ENCODE measurements around the gene PPP2R2B.

Gene PPP2R2B

GRCh38 chr5:146778795-146779194 lies 99.8 kb downstream of the PPP2R2B start:
- no peak for DNase-seq

GRCh38 chr5:146778261-146778660 lies 100.3 kb downstream of the PPP2R2B start:
- DNase-seq: no peak

- DNase-seq: no peak
Measured at GRCh38 chr5:146772881-146773466, 105.6 kb downstream of the PPP2R2B start.

- DNase-seq: no peak
Measured at GRCh38 chr5:146770980-146771379, 107.6 kb downstream of the PPP2R2B start.

- no peak for DNase-seq
Measured at GRCh38 chr5:146770546-146770945, 108.0 kb downstream of the PPP2R2B start.

GRCh38 chr5:146767534-146767933 lies 111.0 kb downstream of the PPP2R2B start:
- DNase-seq: no peak

- no peak for DNase-seq
Measured at GRCh38 chr5:146766013-146766412, 112.5 kb downstream of the PPP2R2B start.

GRCh38 chr5:146765089-146765832 lies 113.3 kb downstream of the PPP2R2B start:
- no peak for DNase-seq

GRCh38 chr5:146762830-146763229 lies 115.7 kb downstream of the PPP2R2B start:
- DNase-seq: no peak

- DNase-seq: no peak
Measured at GRCh38 chr5:146761811-146762210, 116.7 kb downstream of the PPP2R2B start.

GRCh38 chr5:146758938-146759337 lies 119.6 kb downstream of the PPP2R2B start:
- DNase-seq: no peak

GRCh38 chr5:146758076-146758475 lies 120.5 kb downstream of the PPP2R2B start:
- no peak for DNase-seq

GRCh38 chr5:146756546-146756945 lies 122.0 kb downstream of the PPP2R2B start:
- DNase-seq: no peak

GRCh38 chr5:146755793-146756192 lies 122.8 kb downstream of the PPP2R2B start:
- no peak for DNase-seq

GRCh38 chr5:146754621-146755020 lies 123.9 kb downstream of the PPP2R2B start:
- DNase-seq: no peak

- no peak for DNase-seq
Measured at GRCh38 chr5:146753641-146754040, 124.9 kb downstream of the PPP2R2B start.

GRCh38 chr5:146751781-146752401 lies 126.7 kb downstream of the PPP2R2B start:
- DNase-seq: peak; percentile 48

GRCh38 chr5:146751054-146751453 lies 127.5 kb downstream of the PPP2R2B start:
- no peak for DNase-seq

- no peak for DNase-seq
Measured at GRCh38 chr5:146748533-146748932, 130.0 kb downstream of the PPP2R2B start.

- no peak for DNase-seq
Measured at GRCh38 chr5:146745931-146746577, 132.5 kb downstream of the PPP2R2B start.

GRCh38 chr5:146744068-146744745 lies 134.3 kb downstream of the PPP2R2B start:
- no peak for DNase-seq

- no peak for DNase-seq
Measured at GRCh38 chr5:146734936-146735577, 143.5 kb downstream of the PPP2R2B start.

- DNase-seq: no peak
Measured at GRCh38 chr5:146732962-146733361, 145.6 kb downstream of the PPP2R2B start.

Measured in activated naive CD4-positive, alpha-beta T cell treated with Interleukin-2 at 50 U/mL for 16 hours (primary cell).